ENCODE measurements around the gene FZD4.

The FZD4 gene

GRCh38 chr11:86904001-86904400 lies 51.2 kb downstream of the FZD4 start:
- DNase-seq, result no peak

DNA sequence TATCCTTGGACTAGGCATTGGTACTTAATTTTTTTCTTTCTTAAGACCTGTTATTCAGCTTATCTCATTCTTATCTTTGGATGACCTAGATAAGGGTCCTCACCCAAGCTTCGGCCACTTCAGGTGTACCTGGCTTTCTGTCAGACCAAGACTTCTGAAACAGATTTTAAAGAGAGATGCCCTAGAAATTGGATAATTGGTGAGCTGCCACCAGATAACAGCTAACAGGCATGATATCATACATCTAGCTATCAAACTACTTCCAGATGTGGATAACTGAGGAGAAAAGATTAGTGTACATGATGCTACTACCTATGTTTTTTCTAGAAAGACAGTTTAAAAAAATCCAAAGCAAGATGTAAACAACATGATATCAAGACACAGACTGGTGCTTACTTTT lies 52.9 kb downstream of the FZD4 start:
- DNase-seq, result no peak

- DNase-seq, result no peak
Observed at GRCh38 chr11:86901599-86901998, 53.6 kb downstream of the FZD4 start.

GRCh38 chr11:86900162-86900561 lies 55.0 kb downstream of the FZD4 start:
- DNase-seq, result no peak

GRCh38 chr11:86898689-86899088 lies 56.5 kb downstream of the FZD4 start:
- no peak for DNase-seq

DNA sequence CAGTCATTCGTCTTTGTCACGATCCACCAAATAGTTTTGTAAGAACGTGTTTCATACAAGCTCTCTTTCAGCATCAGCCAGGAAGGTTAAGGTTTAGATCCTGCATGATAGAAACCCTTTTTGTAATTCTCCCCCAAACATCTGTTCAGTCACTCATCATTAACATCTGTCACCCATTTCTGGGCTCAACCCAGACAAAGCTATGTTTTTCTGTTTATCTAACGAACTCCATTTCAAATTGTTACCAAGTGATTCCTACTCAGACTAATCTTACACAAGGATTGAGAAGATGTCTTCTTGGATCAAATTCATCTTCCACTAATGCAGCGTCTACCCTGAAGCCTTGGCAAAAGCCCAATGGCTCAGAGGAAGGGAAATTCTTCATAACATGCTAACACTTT lies 58.8 kb downstream of the FZD4 start:
- DNase-seq, result no peak
